WTC11 (cell line): ENCODE measurements around the gene ZNF526. TPM values are rescaled to one million over a fixed set of nuclear protein-coding genes. Genes with fewer than 3 reads are reported as not detected.

Source experiments
- AFF4 ChIP-seq: sonication (generic); formaldehyde crosslinking; IDR thresholded peaks from 2 replicates; pipeline ENCODE4 v1.8.1; 2023; ENCODE audit warnings: mild to moderate bottlenecking, missing genetic modification reagents, borderline replicate concordance
- CREM ChIP-seq: sonication (generic); formaldehyde crosslinking; IDR thresholded peaks from 2 replicates; pipeline ENCODE4 v1.8.1; 2022; ENCODE audit warnings: mild to moderate bottlenecking, missing genetic modification reagents, moderate library complexity
- E2F1 ChIP-seq: sonication (generic); formaldehyde crosslinking; IDR thresholded peaks from 2 replicates; pipeline ENCODE4 v1.8.0; 2022; ENCODE audit warnings: mild to moderate bottlenecking, missing genetic modification reagents
- E2F5 ChIP-seq: sonication (generic); formaldehyde crosslinking; IDR thresholded peaks from 2 replicates; pipeline ENCODE4 v1.8.1; 2022; ENCODE audit warnings: mild to moderate bottlenecking, moderate library complexity, missing genetic modification reagents
- EMX1 ChIP-seq: fragments of 250-450 bp; sonication (Bioruptor Pico); IDR thresholded peaks from 2 replicates; pipeline ENCODE4 v1.8.0; 2021; ENCODE audit warnings: mild to moderate bottlenecking
- ETV6 ChIP-seq: sonication (generic); formaldehyde crosslinking; IDR thresholded peaks from 2 replicates; pipeline ENCODE4 v1.8.1; 2022; ENCODE audit warnings: mild to moderate bottlenecking, missing genetic modification reagents
- FOXP4 ChIP-seq: sonication (generic); formaldehyde crosslinking; IDR thresholded peaks from 2 replicates; pipeline ENCODE4 v1.8.0; 2022; ENCODE audit warnings: mild to moderate bottlenecking, missing genetic modification reagents
- GABPB1 ChIP-seq: sonication (generic); formaldehyde crosslinking; IDR thresholded peaks from 2 replicates; pipeline ENCODE4 v1.8.1; 2023; ENCODE audit warnings: mild to moderate bottlenecking, missing genetic modification reagents
- GTF2I ChIP-seq: fragments of 250-450 bp; sonication (Bioruptor Pico); conservative IDR thresholded peaks from 2 replicates; pipeline ENCODE4 v1.4.0; 2021; ENCODE audit warnings: mild to moderate bottlenecking
- HMGXB4 ChIP-seq: sonication (generic); formaldehyde crosslinking; IDR thresholded peaks from 2 replicates; pipeline ENCODE4 v1.8.1; 2023; ENCODE audit warnings: mild to moderate bottlenecking, moderate library complexity, missing genetic modification reagents
- IRF2 ChIP-seq: sonication (generic); formaldehyde crosslinking; IDR thresholded peaks from 2 replicates; pipeline ENCODE4 v1.8.0; 2022; ENCODE audit warnings: low read depth, missing genetic modification reagents, borderline replicate concordance
- MLX ChIP-seq: sonication (generic); formaldehyde crosslinking; IDR thresholded peaks from 2 replicates; pipeline ENCODE4 v1.8.1; 2023; ENCODE audit warnings: mild to moderate bottlenecking, missing genetic modification reagents, moderate library complexity
- NFYB ChIP-seq: sonication (generic); formaldehyde crosslinking; conservative IDR thresholded peaks from 2 replicates; pipeline ENCODE4 v1.8.0; 2022; ENCODE audit warnings: low read depth, missing genetic modification reagents
- NR2C2 ChIP-seq: sonication (generic); formaldehyde crosslinking; IDR thresholded peaks from 2 replicates; pipeline ENCODE4 v1.8.0; 2022; ENCODE audit warnings: mild to moderate bottlenecking, missing genetic modification reagents
- RELA ChIP-seq: sonication (generic); formaldehyde crosslinking; IDR thresholded peaks from 2 replicates; pipeline ENCODE4 v1.8.1; 2022; ENCODE audit warnings: missing genetic modification reagents, mild to moderate bottlenecking, borderline replicate concordance
- SMAD3 ChIP-seq: sonication (generic); formaldehyde crosslinking; IDR thresholded peaks from 2 replicates; pipeline ENCODE4 v1.8.0; 2022; ENCODE audit warnings: missing genetic modification reagents, mild to moderate bottlenecking, borderline replicate concordance
- TCF7 ChIP-seq: sonication (generic); formaldehyde crosslinking; IDR thresholded peaks from 2 replicates; pipeline ENCODE4 v1.8.0; 2022; ENCODE audit warnings: mild to moderate bottlenecking, low read depth, missing genetic modification reagents, moderate library complexity
- USF1 ChIP-seq: sonication (generic); formaldehyde crosslinking; IDR thresholded peaks from 2 replicates; pipeline ENCODE4 v1.8.0; 2022; ENCODE audit warnings: mild to moderate bottlenecking, missing genetic modification reagents
- ZNF317 ChIP-seq: sonication (generic); formaldehyde crosslinking; IDR thresholded peaks from 2 replicates; pipeline ENCODE4 v1.8.1; 2023; ENCODE audit warnings: low read depth, mild to moderate bottlenecking, moderate library complexity, missing genetic modification reagents, borderline replicate concordance
- ZNF396 ChIP-seq: fragments of 250-450 bp; sonication (Bioruptor Pico); IDR thresholded peaks from 2 replicates; pipeline ENCODE4 v1.8.0; 2021; ENCODE audit warnings: mild to moderate bottlenecking, moderate library complexity, borderline replicate concordance
- ZSCAN18 ChIP-seq: fragments of 250-450 bp; sonication (Bioruptor Pico); IDR thresholded peaks from 2 replicates; pipeline ENCODE4 v2.1.2; 2022; ENCODE audit warnings: mild to moderate bottlenecking, moderate library complexity
- total RNA-seq: library from RNA; stranded (reverse); gene quantifications from 3 replicates; pipeline ENCODE4 v1.2.3, GENCODE V29; 2021
- TF ChIP-seq, protein P1 (sequence below): sonication (generic); formaldehyde crosslinking; IDR thresholded peaks from 2 replicates; pipeline ENCODE4 v1.8.1; 2022; ENCODE audit warnings: low read depth, missing genetic modification reagents, borderline replicate concordance

Gene ZNF526
- total RNA-seq, 1 experiment from 2014 or later, result 18.3 TPM

DNA sequence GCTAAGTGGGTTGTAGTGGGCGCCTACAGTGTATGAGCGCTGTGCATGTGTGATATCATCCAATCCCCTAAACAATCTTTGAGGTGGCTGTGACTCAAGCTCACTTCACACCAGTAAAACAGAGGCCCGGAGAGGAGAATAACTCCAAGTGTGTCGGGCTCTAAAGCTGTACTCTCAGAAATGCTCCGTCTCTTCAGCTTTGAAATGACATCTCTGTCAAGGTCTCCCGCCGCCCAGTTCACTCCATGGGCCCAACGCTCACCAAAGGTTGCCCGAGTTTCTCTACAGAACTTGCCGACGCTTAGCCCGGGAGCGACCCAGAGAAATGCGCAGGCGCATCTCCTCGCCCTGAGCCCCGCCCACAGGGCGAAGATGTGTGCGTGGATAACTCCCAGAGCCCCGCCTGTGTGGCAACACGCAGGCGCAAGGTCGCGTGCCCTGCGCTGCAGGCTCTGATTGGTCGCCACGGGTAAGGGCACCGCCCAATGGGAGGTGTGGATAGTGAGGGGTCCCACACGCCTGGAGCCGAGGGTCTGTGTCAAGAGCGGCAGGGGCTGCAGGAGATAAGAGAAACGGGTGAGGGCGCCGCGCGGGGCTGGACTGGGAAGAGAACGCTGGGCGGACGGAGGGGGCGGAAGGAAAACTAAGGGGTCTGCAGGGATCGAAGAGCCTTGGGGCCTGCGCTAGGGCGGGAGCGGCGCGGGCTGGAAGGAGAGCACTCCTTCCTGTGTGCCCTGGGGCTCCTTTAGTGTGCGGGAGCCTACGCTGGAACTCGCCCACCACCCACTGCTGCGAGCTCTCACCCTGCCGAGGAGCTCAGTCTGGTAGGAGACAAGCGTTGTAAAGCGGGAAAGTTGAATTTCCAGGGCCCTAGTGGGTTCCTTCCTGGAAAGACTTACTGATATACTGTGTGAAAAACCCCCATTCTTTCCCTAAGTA, at the start of gene ZNF526 (continued):
- TF ChIP-seq USF1 (CRISPR knock-in tag), result peak; percentile 95
- no peak for TF ChIP-seq IRF2 (CRISPR knock-in tag)
- no peak for TF ChIP-seq NR2C2 (CRISPR knock-in tag)
- 0 out of 2 replicates have a peak, but pooled peaks have one; percentile 79 for TF ChIP-seq ETV6 (CRISPR knock-in tag)
- TF ChIP-seq GABPB1, result peak; percentile 41; the same call in 1 of the 2 replicates
- no peak for TF ChIP-seq E2F5 (CRISPR knock-in tag)
- no peak for TF ChIP-seq ZNF317 (CRISPR knock-in tag)
- TF ChIP-seq EMX1 (CRISPR knock-in tag), result no peak
- no peak for TF ChIP-seq ZNF396
- no peak for TF ChIP-seq ZSCAN18
- 0 out of 2 replicates have a peak, but pooled peaks have one; percentile 18 for TF ChIP-seq HMGXB4 (CRISPR knock-in tag)
- peak; percentile 59; the same call in 1 of the 2 replicates for TF ChIP-seq CREM (CRISPR knock-in tag)
- TF ChIP-seq, protein P1, sequence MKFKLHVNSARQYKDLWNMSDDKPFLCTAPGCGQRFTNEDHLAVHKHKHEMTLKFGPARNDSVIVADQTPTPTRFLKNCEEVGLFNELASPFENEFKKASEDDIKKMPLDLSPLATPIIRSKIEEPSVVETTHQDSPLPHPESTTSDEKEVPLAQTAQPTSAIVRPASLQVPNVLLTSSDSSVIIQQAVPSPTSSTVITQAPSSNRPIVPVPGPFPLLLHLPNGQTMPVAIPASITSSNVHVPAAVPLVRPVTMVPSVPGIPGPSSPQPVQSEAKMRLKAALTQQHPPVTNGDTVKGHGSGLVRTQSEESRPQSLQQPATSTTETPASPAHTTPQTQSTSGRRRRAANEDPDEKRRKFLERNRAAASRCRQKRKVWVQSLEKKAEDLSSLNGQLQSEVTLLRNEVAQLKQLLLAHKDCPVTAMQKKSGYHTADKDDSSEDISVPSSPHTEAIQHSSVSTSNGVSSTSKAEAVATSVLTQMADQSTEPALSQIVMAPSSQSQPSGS, result no peak
- no peak for TF ChIP-seq RELA
- TF ChIP-seq FOXP4, result no peak; the same call in 1 of the 2 replicates
- TF ChIP-seq SMAD3 (CRISPR knock-in tag), result peak; percentile 65; the same call in 1 of the 2 replicates
- TF ChIP-seq E2F1 (CRISPR knock-in tag), result no peak
- no peak for TF ChIP-seq GTF2I (CRISPR knock-in tag)
- no peak for TF ChIP-seq MLX (CRISPR knock-in tag)
- no peak for TF ChIP-seq AFF4
- no peak for TF ChIP-seq TCF7 (CRISPR knock-in tag)
- TF ChIP-seq NFYB (CRISPR knock-in tag), result peak; percentile 99
